GM21723 (cell line): ENCODE results near the gene SEMA3D.
A peak's percentile ranks its signal among the peaks of the same experiment; 100 is the strongest.

Source experiments
- ATAC-seq: cut with Tn5 transposase; IDR thresholded peaks from one replicate; pipeline ENCODE4 v1.9.1; 2021; ENCODE audit warnings: mild to moderate bottlenecking, moderate library complexity; ENCODE audit not compliant: unreplicated experiment

Gene SEMA3D

GRCh38 chr7:85039196-85039923 is 147.5 kb downstream of the SEMA3D start:
- ATAC-seq, result peak; percentile 91

GRCh38 chr7:85038466-85038865 is 148.4 kb downstream of the SEMA3D start:
- ATAC-seq, result no peak

- ATAC-seq, result no peak
Measured at GRCh38 chr7:85033263-85033662, 153.6 kb downstream of the SEMA3D start.

- no peak for ATAC-seq
Measured at GRCh38 chr7:85031475-85031874, 155.4 kb downstream of the SEMA3D start.

- peak; percentile 66 for ATAC-seq
Measured at GRCh38 chr7:85030893-85031292, 156.0 kb downstream of the SEMA3D start.

GRCh38 chr7:85025312-85025756 is 161.5 kb downstream of the SEMA3D start:
- peak; percentile 83 for ATAC-seq

- ATAC-seq, result no peak
Measured at GRCh38 chr7:85023916-85024315, 162.9 kb downstream of the SEMA3D start.

- ATAC-seq, result no peak
Measured at GRCh38 chr7:85023066-85023712, 163.7 kb downstream of the SEMA3D start.

- ATAC-seq, result no peak
Measured at GRCh38 chr7:85022064-85022697, 164.7 kb downstream of the SEMA3D start.

GRCh38 chr7:85021101-85021704 is 165.7 kb downstream of the SEMA3D start:
- no peak for ATAC-seq

- no peak for ATAC-seq
Measured at GRCh38 chr7:85019778-85020177, 167.1 kb downstream of the SEMA3D start.

- ATAC-seq, result no peak
Measured at GRCh38 chr7:85019176-85019575, 167.7 kb downstream of the SEMA3D start.

GRCh38 chr7:85018498-85018897 is 168.4 kb downstream of the SEMA3D start:
- ATAC-seq, result no peak

GRCh38 chr7:85016286-85016685 is 170.6 kb downstream of the SEMA3D start:
- no peak for ATAC-seq

- no peak for ATAC-seq
Measured at GRCh38 chr7:85014936-85015660, 171.8 kb downstream of the SEMA3D start.

GRCh38 chr7:85011127-85011526 is 175.7 kb downstream of the SEMA3D start:
- no peak for ATAC-seq

GRCh38 chr7:85010306-85010705 is 176.6 kb downstream of the SEMA3D start:
- ATAC-seq, result no peak

- ATAC-seq, result no peak
Measured at GRCh38 chr7:85006754-85007153, 180.1 kb downstream of the SEMA3D start.

- ATAC-seq, result no peak
Measured at GRCh38 chr7:85004402-85004801, 182.5 kb downstream of the SEMA3D start.

GRCh38 chr7:85001495-85002345 is 185.1 kb downstream of the SEMA3D start:
- no peak for ATAC-seq
